NCI-H187 treated with DMSO at 0.1 percent for 48 hours (cell line): ENCODE results near the gene CCSER1.
"Not testable (repeated sequence)": the region's sequence is repeated elsewhere in the genome, so short reads cannot be mapped to it uniquely, and the experiment has no call there.

Source experiments
- DNase-seq: peaks from one replicate; lab custom pipeline; 2025; lab: John Stamatoyannopoulos, UW

The CCSER1 gene

DNA sequence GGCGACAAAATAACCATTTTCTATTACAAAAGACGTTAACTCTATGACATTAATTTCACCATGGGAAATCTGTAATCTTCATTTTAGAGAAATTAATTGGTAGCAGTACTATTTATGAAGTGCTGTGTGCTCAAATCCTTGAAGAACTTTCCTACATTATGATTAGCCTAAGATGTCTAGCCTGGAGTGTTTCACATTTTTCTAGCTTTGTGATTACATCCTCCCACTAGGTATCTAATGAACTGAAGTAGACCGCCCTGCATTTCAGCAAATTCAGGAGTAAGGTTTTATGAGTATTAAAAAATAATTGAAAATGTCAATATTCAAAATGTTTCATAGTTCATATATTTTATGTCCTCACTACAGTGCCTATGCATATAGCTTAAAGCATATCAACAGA is 713.1 kb downstream of the CCSER1 start:
- no peak for DNase-seq

GRCh38 chr4:90840828-90841227 is 713.6 kb downstream of the CCSER1 start:
- DNase-seq: no peak

GRCh38 chr4:90841676-90842075 is 714.5 kb downstream of the CCSER1 start:
- DNase-seq: no peak

DNA sequence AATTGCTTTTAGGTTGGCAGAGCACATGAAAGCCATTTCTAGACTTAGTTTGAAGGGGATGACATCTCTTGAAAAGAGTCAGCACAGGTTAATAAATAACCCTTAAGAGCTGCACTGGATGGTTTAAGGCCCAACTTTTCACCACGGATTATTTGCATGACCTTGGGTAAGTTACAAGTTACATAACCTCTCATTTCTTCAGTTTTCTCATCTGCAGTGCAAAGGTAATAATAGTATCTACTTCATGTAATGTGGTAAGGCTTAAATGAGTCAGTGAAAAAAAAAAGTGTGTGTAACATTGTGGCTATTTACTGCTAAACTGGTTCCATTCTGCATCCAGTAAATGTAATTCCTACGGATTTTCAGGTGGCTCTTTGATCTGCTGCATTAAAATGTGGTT is 715.8 kb downstream of the CCSER1 start:
- no peak for DNase-seq

DNA sequence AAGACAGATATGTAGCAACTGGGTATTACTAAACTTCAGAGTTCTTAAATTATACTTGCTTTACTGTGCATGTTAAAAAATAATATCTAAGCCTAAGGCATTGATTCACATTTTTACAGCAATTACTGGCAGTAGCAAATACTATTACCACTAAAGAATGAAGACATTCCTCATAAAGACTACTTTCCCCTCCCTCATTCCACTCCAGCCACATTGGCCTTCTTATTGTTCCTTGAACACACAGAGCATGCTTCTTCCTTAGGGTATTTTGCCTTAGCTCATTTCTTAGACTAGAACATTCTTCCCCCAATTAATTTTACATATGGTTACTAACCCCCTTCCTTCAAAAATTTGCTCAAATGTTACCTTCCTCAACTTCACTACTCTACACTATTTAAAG is 717.0 kb downstream of the CCSER1 start:
- DNase-seq: no peak

DNA sequence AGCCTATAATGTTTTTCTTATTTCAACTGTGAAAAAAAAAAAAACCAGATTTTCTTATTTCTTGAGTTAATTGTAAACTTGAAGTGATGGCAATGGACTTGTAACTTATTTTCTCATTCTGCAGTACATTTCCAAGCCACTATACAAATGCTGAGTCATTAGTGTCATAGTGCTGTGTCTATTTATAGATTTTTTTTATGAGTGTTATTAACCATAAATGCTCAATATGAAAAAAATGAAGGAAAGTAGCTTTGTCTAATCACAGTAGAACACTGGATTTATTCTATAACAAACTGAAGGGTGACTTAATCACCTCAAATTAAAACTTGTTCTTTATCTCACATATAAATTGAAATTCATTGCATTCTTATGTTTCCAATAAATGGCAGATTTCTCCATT is 718.6 kb downstream of the CCSER1 start:
- DNase-seq: no peak

DNA sequence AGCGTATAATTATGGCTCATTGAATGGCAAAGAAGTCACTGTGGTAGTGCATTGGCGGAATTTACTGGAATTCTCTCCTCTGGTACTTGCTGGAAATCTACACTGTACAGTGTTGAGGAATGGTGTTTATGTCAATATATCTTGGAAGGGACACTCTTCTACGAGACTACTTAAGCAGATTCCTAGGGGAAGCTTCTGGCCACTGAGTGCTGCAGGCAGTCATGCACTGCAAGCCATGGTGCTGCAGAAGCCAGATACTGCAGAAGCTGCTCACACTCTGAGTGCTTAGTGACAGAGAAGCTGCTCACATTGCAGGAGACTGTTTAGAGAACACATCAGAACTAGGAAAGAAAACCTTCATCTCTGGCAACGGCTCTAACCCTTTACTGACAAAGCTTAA is 725.0 kb downstream of the CCSER1 start:
- DNase-seq: no peak

- DNase-seq: no peak
These were observed 727.9 kb downstream of the CCSER1 start for GRCh38 chr4:90855111-90855510.

- no peak for DNase-seq
These were observed 730.1 kb downstream of the CCSER1 start for GRCh38 chr4:90857081-90857820.

GRCh38 chr4:90875791-90876190 is 748.6 kb downstream of the CCSER1 start:
- no peak for DNase-seq

GRCh38 chr4:90876296-90876695 is 749.1 kb downstream of the CCSER1 start:
- DNase-seq: no peak

DNA sequence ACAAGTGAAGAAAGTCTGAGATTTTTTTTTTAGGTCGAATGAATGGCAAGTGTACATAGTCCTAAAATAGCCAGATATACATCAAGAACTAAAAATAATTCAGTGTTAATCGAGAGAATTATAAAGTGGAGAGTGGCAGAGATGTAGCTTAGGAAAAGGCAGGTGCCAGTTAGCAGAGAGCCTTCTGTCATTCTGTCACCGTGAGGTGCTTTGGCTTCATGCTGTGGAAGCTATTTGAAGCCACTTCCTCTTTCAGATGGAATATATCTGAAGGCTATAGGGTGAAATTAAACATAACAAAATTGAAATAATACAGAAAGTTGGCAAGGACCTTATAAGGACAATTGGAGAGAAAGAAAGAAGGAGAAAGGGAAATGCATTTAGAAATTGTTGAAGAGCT is 756.3 kb downstream of the CCSER1 start:
- no peak for DNase-seq

- no peak for DNase-seq
These were observed 761.4 kb downstream of the CCSER1 start for GRCh38 chr4:90888571-90888970.

DNA sequence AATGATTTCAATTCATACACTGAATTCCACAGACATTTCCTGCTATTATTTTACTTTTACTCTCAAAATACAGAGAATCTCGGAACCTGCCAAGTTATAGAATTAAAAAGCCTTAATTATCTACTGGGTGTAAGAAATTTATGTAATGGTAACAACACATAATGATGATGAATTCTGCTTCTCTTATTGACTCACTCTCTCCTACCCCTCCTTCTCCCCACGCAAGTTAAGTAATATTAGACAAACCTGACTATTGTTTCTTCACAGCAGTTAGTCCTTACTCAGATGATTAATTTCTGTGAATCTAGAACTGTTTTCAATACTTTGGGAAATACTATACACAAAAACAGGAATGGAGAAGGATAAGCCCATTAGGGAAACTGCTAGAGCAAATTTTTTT is 762.0 kb downstream of the CCSER1 start:
- no peak for DNase-seq

DNA sequence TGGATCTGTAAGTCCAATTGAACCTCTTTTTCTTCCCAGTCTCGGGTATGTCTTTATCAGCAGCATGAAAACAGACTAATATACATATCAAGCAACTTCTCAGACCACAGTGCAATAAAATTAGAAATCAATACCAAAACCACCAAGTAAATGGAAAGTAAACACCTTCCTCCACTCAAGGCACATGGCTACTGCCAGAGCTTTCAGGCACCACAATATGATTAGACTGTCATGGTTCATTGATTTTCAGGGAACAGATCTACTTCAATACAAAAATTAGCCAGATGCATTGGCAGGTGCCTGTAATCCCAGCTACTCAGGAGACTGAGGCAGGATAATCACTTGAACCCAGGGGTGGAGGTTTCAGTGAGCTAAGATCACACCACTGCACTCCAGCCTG is 776.2 kb downstream of the CCSER1 start:
- DNase-seq: not testable (repeated sequence)

GRCh38 chr4:90904021-90904420 is 776.8 kb downstream of the CCSER1 start:
- DNase-seq: no peak

DNA sequence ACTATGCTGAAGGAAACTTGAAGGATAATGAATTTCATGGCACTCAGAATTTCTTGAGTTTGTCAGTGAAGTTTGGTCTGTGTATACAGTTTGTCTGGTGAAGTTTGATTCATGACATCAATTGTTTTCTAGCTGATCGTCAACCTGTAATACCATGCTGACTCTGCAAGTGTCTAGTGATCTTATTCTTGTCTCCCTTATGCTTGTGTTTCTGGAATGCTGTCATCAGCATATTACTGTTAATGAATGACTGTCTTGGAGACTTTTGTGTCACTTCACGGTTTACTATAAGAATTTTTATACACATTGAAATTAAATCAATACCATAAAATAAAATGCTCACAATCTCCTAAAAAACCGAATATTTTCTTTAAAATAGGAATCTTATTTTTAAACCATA is 779.0 kb downstream of the CCSER1 start:
- no peak for DNase-seq

DNA sequence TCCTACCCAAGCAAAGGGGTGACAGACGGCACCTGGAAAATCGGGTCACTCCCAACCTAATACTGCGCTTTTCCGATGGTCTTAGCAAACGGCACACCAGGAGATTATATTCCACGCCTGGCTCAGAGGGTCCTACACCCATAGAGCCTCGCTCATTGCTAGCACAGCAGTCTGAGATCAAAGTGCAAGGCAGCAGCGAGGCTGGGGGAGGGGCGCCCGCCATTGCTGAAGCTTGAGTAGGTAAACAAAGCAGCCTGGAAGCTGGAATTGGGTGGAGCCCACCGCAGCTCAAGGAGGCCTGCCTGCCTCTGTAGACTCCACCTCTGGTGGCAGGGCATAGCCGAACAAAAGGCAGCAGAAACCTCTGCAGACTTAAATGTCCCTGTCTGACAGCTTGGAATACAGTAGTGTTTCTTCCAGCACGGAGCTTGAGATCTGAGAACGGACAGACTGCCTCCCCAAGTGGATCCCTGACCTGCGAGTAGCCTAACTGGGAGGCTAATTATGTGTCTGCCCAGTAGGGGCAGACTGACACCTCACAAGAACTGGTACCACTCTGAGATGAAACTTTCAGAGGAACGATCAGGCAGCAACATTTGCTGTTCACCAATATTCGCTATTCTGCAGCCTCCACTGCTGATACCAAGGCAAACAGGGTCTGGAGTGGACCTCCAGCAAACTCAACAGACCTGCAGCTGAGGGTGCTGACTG is 784.7 kb downstream of the CCSER1 start:
- not testable (repeated sequence) for DNase-seq

DNA sequence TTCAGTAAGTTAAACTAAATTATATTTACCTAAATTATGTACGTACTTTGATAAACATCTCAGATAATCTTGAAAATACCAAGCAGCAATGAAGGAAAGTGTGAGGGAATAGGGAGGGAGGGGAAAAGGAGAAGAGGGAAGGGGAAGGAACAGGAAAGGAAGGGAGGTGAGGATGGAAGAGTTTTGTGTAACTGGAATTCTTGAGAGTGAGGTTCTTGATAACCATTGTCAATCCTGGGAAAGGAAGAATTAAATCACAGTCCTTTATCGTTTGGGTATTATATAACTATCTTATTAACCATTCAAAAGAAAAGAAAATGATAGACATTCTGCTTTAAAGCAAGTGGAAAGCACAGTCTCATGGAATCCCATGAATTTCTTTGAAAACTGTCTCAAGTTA is 795.0 kb downstream of the CCSER1 start:
- no peak for DNase-seq

DNA sequence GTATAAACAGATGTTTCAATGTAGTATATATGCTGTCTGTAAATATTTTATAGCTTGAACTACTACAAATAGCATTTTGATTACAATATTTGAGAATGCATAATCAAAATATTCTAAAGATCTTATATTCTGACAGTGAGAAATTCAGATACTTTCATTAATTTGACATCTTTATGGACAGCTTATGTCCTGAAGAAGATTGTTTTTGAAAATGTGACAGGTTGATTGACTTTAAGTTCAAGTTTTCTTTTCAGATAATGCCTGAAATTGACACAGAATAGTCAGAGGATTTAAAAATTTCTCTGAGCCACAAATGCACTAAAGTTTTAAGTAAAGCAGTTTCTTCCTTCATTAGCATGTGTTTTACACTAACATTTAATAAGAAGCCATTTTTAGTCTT is 799.8 kb downstream of the CCSER1 start:
- DNase-seq: no peak

DNA sequence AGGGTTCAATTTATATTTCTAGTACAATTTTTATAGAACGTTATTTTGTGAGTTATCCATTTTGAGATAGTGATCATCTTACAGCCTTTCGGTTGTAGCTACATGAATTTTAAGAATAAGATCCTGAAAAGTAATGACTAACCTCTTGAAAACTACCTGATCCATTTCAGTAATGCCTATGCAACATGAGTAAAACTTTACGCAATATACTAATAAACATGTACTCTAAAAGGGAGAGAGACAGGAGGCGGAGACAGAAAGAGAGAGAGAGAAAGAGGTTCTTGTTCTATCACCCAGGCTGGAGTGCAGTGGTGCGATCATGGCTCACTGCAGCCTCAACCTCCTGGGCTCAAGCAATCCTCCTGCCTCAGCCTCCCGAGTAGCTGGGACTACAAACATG is 816.1 kb downstream of the CCSER1 start:
- no peak for DNase-seq

DNA sequence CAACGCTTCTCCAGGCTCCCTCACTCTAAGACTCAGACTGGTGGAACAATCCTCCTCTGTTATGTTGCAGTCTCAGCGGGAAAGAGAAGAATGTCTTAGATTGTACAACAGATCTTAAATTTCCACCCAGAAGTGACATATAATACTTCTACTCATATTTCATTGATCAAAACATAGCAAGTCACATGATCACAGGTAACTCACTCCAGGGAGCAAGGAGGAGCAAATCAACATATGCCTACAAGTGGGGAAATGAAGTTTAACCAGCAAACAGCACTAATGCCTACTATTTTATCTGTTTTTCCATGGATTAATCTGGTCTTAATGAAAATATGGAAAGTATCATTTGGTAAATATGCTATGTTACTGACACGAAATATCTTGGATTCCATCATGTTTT is 819.8 kb downstream of the CCSER1 start:
- no peak for DNase-seq

DNA sequence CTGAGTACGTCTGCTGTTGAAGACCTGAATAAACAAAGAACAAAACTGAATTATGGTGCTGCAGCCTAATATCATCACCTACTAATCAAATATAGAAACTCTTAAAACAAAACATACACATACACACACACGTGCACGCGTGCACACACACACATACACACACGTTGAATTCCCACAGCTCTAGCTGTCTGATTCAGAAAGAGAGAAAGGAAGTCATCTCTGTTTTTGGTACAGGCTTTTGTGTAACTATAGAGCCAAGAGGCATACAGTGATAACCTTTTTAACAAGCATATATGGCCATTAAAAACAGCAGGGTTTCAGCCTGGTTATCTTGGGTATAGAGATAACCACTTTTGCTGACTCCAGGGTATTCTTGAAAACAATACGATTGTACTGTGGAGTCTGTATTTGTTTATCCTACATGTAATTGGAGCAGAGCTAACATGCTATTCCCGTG is 823.2 kb downstream of the CCSER1 start:
- no peak for DNase-seq

- no peak for DNase-seq
These were observed 823.8 kb downstream of the CCSER1 start for GRCh38 chr4:90951037-90951436.
